ENCODE data around the gene THG1L.
A peak's percentile ranks its signal among the peaks of the same experiment; 100 is the strongest.
"Not testable (repeated sequence)": the region's sequence is repeated elsewhere in the genome, so short reads cannot be mapped to it uniquely, and the experiment has no call there.

Gene THG1L

GRCh38 chr5:157726607-157727006, 4.6 kb upstream of the THG1L start:
- H2BK15ac ChIP-seq (ENCODE audit: low read length); H3K14ac ChIP-seq (ENCODE audit: low read length); H3K79me1 ChIP-seq (ENCODE audit: low read depth, low read length); H2BK120ac ChIP-seq (ENCODE audit: low read depth, low read length); H3K4me3 ChIP-seq (ENCODE audit: low read length in 2 of 2); H2BK5ac ChIP-seq (ENCODE audit: low read length); H3K36me3 ChIP-seq (replicated peaks in 1 of 2; ENCODE audit: control insufficient read depth in 2 of 2, insufficient read depth in 2 of 2, low read length in 2 of 2); H4K91ac ChIP-seq (ENCODE audit: low read depth, low read length, poor library complexity); DNase-seq (ENCODE audit: low spot score); H3K18ac ChIP-seq (ENCODE audit: low read length); H3K9ac ChIP-seq (ENCODE audit: low read depth, low read length, poor library complexity); H2BK12ac ChIP-seq (ENCODE audit: low read length); H3K27ac ChIP-seq (replicated peaks; ENCODE audit: low read length); H3K27me3 ChIP-seq (ENCODE audit: control insufficient read depth in 3 of 3, insufficient read depth in 3 of 3, low read depth in 1 of 3, low read length in 3 of 3); H4K8ac ChIP-seq (ENCODE audit: low read depth, low read length); H3K4me2 ChIP-seq (ENCODE audit: insufficient read depth, low read length, poor library complexity, severe bottlenecking); H3K23ac ChIP-seq (ENCODE audit: low read depth, low read length, poor library complexity); H3K4ac ChIP-seq (ENCODE audit: low read length); H3K4me1 ChIP-seq (ENCODE audit: control insufficient read depth in 2 of 2, insufficient read depth in 1 of 2, low read depth in 1 of 2, low read length in 2 of 2); H3K9me3 ChIP-seq (replicated peaks in 1 of 2; ENCODE audit: control insufficient read depth in 2 of 2, insufficient read depth in 1 of 2, low read depth in 1 of 2, low read length in 2 of 2); H2AK5ac ChIP-seq (ENCODE audit: low read depth, low read length); H2AFZ ChIP-seq (ENCODE audit: low read length): not testable (repeated sequence)
- WGBS, 2 donors (ENCODE audit: extremely low coverage in 2 of 2, insufficient read length in 2 of 2, insufficient replicate concordance in 1 of 2) = no CpG with 5 or more reads among the region's 2 CpGs

- not testable (repeated sequence) for H2BK5ac ChIP-seq (ENCODE audit: low read length); H3K23ac ChIP-seq (ENCODE audit: low read depth, low read length, poor library complexity); H3K4me2 ChIP-seq (ENCODE audit: insufficient read depth, low read length, poor library complexity, severe bottlenecking); H2BK120ac ChIP-seq (ENCODE audit: low read depth, low read length); H3K18ac ChIP-seq (ENCODE audit: low read length); H3K4ac ChIP-seq (ENCODE audit: low read length); H4K91ac ChIP-seq (ENCODE audit: low read depth, low read length, poor library complexity); H3K9me3 ChIP-seq (replicated peaks in 1 of 2; ENCODE audit: control insufficient read depth in 2 of 2, insufficient read depth in 1 of 2, low read depth in 1 of 2, low read length in 2 of 2); H3K36me3 ChIP-seq (replicated peaks in 1 of 2; ENCODE audit: control insufficient read depth in 2 of 2, insufficient read depth in 2 of 2, low read length in 2 of 2); H2BK15ac ChIP-seq (ENCODE audit: low read length); H3K27ac ChIP-seq (replicated peaks; ENCODE audit: low read length); H2AK5ac ChIP-seq (ENCODE audit: low read depth, low read length); H2BK12ac ChIP-seq (ENCODE audit: low read length); H3K14ac ChIP-seq (ENCODE audit: low read length); H3K9ac ChIP-seq (ENCODE audit: low read depth, low read length, poor library complexity); H3K4me3 ChIP-seq (ENCODE audit: low read length in 2 of 2); H3K27me3 ChIP-seq (ENCODE audit: control insufficient read depth in 3 of 3, insufficient read depth in 3 of 3, low read depth in 1 of 3, low read length in 3 of 3); H3K79me1 ChIP-seq (ENCODE audit: low read depth, low read length); DNase-seq (ENCODE audit: low spot score); H4K8ac ChIP-seq (ENCODE audit: low read depth, low read length); H2AFZ ChIP-seq (ENCODE audit: low read length); H3K4me1 ChIP-seq (ENCODE audit: control insufficient read depth in 2 of 2, insufficient read depth in 1 of 2, low read depth in 1 of 2, low read length in 2 of 2)
- no CpG with 5 or more reads among the region's 1 CpG for WGBS, 2 donors (ENCODE audit: extremely low coverage in 2 of 2, insufficient read length in 2 of 2, insufficient replicate concordance in 1 of 2)
Observed at GRCh38 chr5:157727858-157728257, 3.4 kb upstream of the THG1L start.

- Histone ChIP-seq H2BK15ac (ENCODE audit: low read length) (no peak overlapping the region), H3K9me3 (replicated peaks in 1 of 2; ENCODE audit: control insufficient read depth in 2 of 2, insufficient read depth in 1 of 2, low read depth in 1 of 2, low read length in 2 of 2) (no peaks in the 10 kb centered on the region)
Observed at GRCh38 chr5:157729858-157730257, 1.4 kb upstream of the THG1L start.

GRCh38 chr5:157730900-157731271, 334 bp upstream of the THG1L start:
- Histone ChIP-seq H2BK12ac (ENCODE audit: low read length) (no peak overlapping the region), H2BK15ac (ENCODE audit: low read length) (no peak overlapping the region), H3K9me3 (replicated peaks in 1 of 2; ENCODE audit: control insufficient read depth in 2 of 2, insufficient read depth in 1 of 2, low read depth in 1 of 2, low read length in 2 of 2) (no peaks in the 10 kb centered on the region), H2BK120ac (ENCODE audit: low read depth, low read length) (no peak overlapping the region), H3K9ac (ENCODE audit: low read depth, low read length, poor library complexity) (no peak overlapping the region), H3K4ac (ENCODE audit: low read length) (no peak overlapping the region), H3K18ac (ENCODE audit: low read length) (no peak overlapping the region), H4K8ac (ENCODE audit: low read depth, low read length) (no peak overlapping the region), H2AK5ac (ENCODE audit: low read depth, low read length) (no peak overlapping the region), H4K91ac (ENCODE audit: low read depth, low read length, poor library complexity) (no peak overlapping the region), H3K4me1 (ENCODE audit: control insufficient read depth in 2 of 2, insufficient read depth in 1 of 2, low read depth in 1 of 2, low read length in 2 of 2) (no peaks in the 10 kb centered on the region), H3K14ac (ENCODE audit: low read length) (no peak overlapping the region), H3K79me1 (ENCODE audit: low read depth, low read length) (no peaks in the 10 kb centered on the region), H3K27ac (replicated peaks; ENCODE audit: low read length) (no peak overlapping the region), H3K4me2 (ENCODE audit: insufficient read depth, low read length, poor library complexity, severe bottlenecking) (no peak overlapping the region), H3K36me3 (replicated peaks in 1 of 2; ENCODE audit: control insufficient read depth in 2 of 2, insufficient read depth in 2 of 2, low read length in 2 of 2) (peaks cover 5 to 24% of the 10 kb centered on the region in 2 donors), H2BK5ac (ENCODE audit: low read length) (no peak overlapping the region), H3K23ac (ENCODE audit: low read depth, low read length, poor library complexity) (no peak overlapping the region), H3K27me3 (ENCODE audit: control insufficient read depth in 3 of 3, insufficient read depth in 3 of 3, low read depth in 1 of 3, low read length in 3 of 3) (no peaks in the 10 kb centered on the region), H2AFZ (ENCODE audit: low read length) (peak overlapping the region; percentile 88), H3K4me3 (ENCODE audit: low read length in 2 of 2) (peak overlapping the region; percentile 74 to 94)
- no CpG with 5 or more reads among the region's 5 CpGs for WGBS, 2 donors (ENCODE audit: extremely low coverage in 2 of 2, insufficient read length in 2 of 2, insufficient replicate concordance in 1 of 2)
- DNase-seq (ENCODE audit: low spot score) = no peak

More at GRCh38 chr5:157729858-157730257, 1.4 kb upstream of the THG1L start:
- H3K4me1 ChIP-seq (ENCODE audit: control insufficient read depth in 2 of 2, insufficient read depth in 1 of 2, low read depth in 1 of 2, low read length in 2 of 2) = no peaks in the 10 kb centered on the region
- H3K23ac ChIP-seq (ENCODE audit: low read depth, low read length, poor library complexity) = no peak overlapping the region
- no peak overlapping the region for H3K27ac ChIP-seq (replicated peaks; ENCODE audit: low read length)
- no peak overlapping the region for H2AFZ ChIP-seq (ENCODE audit: low read length)
- no peak overlapping the region for H4K91ac ChIP-seq (ENCODE audit: low read depth, low read length, poor library complexity)
- no peak overlapping the region for H2BK120ac ChIP-seq (ENCODE audit: low read depth, low read length)
- H3K4me2 ChIP-seq (ENCODE audit: insufficient read depth, low read length, poor library complexity, severe bottlenecking) = no peak overlapping the region
- H2AK5ac ChIP-seq (ENCODE audit: low read depth, low read length) = no peak overlapping the region
- no peak overlapping the region for H4K8ac ChIP-seq (ENCODE audit: low read depth, low read length)
- H3K4ac ChIP-seq (ENCODE audit: low read length) = no peak overlapping the region
- H3K79me1 ChIP-seq (ENCODE audit: low read depth, low read length) = no peaks in the 10 kb centered on the region
- H2BK12ac ChIP-seq (ENCODE audit: low read length) = no peak overlapping the region
- no peak overlapping the region for H2BK5ac ChIP-seq (ENCODE audit: low read length)
- H3K4me3 ChIP-seq (ENCODE audit: low read length in 2 of 2) = no peak overlapping the region
- no peaks in the 10 kb centered on the region for H3K27me3 ChIP-seq (ENCODE audit: control insufficient read depth in 3 of 3, insufficient read depth in 3 of 3, low read depth in 1 of 3, low read length in 3 of 3)
- no peak overlapping the region for H3K9ac ChIP-seq (ENCODE audit: low read depth, low read length, poor library complexity)
- H3K18ac ChIP-seq (ENCODE audit: low read length) = no peak overlapping the region
- peaks cover 3 to 16% of the 10 kb centered on the region in 2 donors for H3K36me3 ChIP-seq (replicated peaks in 1 of 2; ENCODE audit: control insufficient read depth in 2 of 2, insufficient read depth in 2 of 2, low read length in 2 of 2)
- no peak overlapping the region for H3K14ac ChIP-seq (ENCODE audit: low read length)
- DNase-seq (ENCODE audit: low spot score) = no peak
